OCI-LY3 (cell line): ENCODE data around the gene ESAM.
A peak's percentile ranks its signal among the peaks of the same experiment; 100 is the strongest.

ENCODE experiments used
- H2AFZ ChIP-seq: fragments of 200-600, 300-600 bp; shearing (Covaris generic); 2 replicates; pipeline ENCODE4 v1.6.0; 2014; ENCODE audit warnings: antibody characterized with exemption, low read depth, low read length
- H3K27ac ChIP-seq: fragments of 200-600, 300-600 bp; sonication (generic); 2 replicates; pipeline ENCODE4 v1.5.1; 2014; ENCODE audit warnings: mild to moderate bottlenecking, low read length, moderate library complexity, mixed read lengths
- H3K27me3 ChIP-seq: fragments of 200-600, 300-600 bp; sonication (generic); 2 replicates; pipeline ENCODE4 v1.6.1; 2014; ENCODE audit warnings: low read depth, low read length, mixed read lengths
- H3K36me3 ChIP-seq: fragments of 200-600, 300-600 bp; sonication (generic); replicated peaks from 2 replicates; pipeline ENCODE3; 2014; ENCODE audit warnings: low read depth, low read length, mixed read lengths
- H3K4me1 ChIP-seq: fragments of 300-600, 200-600 bp; sonication (generic); 2 replicates; pipeline ENCODE4 v1.6.1; 2014; ENCODE audit warnings: low read length, mixed read lengths
- H3K4me2 ChIP-seq: fragments of 200-600, 300-600 bp; sonication (generic); 2 replicates; pipeline ENCODE4 v1.6.1; 2014; ENCODE audit warnings: low read length, mixed read lengths
- H3K4me3 ChIP-seq: fragments of 300-600, 200-600 bp; sonication (generic); 2 replicates; pipeline ENCODE4 v1.5.1; 2014; ENCODE audit warnings: antibody characterized with exemption, mild to moderate bottlenecking, low read length, moderate library complexity
- H3K79me2 ChIP-seq: fragments of 300-600, 200-600 bp; shearing (Covaris generic); 2 replicates; pipeline ENCODE4 v1.6.1; 2014; ENCODE audit warnings: mild to moderate bottlenecking, low read length, mixed read lengths
- H3K9ac ChIP-seq: fragments of 300-600, 200-600 bp; shearing (Covaris generic); 2 replicates; pipeline ENCODE4 v1.6.0; 2014; ENCODE audit warnings: mild to moderate bottlenecking, low read length, moderate library complexity
- H3K9me3 ChIP-seq: fragments of 200-600, 300-600 bp; shearing (Covaris generic); 2 replicates; pipeline ENCODE4 v1.6.1; 2014; ENCODE audit warnings: low read length, mixed read lengths; ENCODE audit not compliant: insufficient read depth
- H4K20me1 ChIP-seq: fragments of 200-600, 300-600 bp; sonication (generic); 2 replicates; pipeline ENCODE4 v1.6.1; 2016; ENCODE audit warnings: low read length, mixed read lengths; ENCODE audit not compliant: insufficient read depth
- EZH2phosphoT487 ChIP-seq: fragments of 200-600 bp; shearing (Covaris generic); IDR thresholded peaks from 2 replicates; pipeline ENCODE4 v1.6.1; 2018; ENCODE audit warnings: antibody characterized with exemption, mixed run types, low read depth
- TF ChIP-seq, protein P1 (sequence below): fragments of 200-600, 300-600 bp; sonication (generic); IDR thresholded peaks from 2 replicates; pipeline ENCODE4 v1.5.1; 2014; ENCODE audit warnings: antibody characterized with exemption, low read length, low read depth

ESAM gene

DNA sequence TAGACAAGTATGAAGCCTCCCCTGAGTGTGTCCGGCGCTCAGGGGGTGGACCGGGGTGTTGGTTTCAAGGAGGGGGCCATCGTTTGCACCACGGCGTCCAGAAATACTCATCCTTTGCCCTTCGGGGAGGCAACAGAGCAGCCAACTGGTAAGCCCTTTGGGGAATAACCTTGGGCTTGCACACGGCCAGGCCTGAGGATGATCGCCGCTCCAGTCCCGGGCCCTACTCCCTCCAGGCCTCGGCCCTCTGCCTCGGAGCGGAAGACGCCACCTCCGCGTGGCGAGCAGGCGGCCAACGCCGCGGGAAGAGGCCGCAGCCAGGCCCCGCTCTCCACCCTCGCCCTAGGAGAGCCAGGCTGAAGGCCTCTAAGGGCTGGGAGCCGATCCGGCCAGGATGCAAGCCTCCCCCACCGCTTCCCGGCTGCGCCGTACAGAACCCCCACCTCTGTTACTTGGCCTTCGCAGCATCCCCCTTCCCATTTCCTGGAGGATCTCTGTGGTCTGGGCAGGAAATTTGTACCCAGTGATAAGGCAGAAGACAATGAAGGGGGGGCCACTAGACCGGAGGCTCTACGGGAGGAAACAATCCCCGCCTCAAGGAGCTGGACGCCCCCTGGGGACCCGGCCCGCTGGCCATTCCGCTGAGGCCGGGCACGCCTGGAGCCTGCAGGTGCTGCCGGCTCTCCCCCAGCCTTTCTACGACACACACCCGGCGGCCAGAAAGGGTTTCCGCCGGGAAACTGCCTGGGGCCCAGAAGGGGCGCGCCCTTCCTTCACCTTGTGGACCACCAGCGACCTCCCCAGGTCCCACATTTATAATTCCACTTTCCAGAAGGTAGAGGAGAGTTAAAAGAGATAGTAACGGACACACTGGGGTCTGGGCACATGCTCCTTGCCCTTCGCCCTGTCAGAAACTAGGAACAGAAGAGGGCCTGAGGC is 2.6 kb downstream of the ESAM start:
- H3K79me2 ChIP-seq: no peaks in the 10 kb centered on the region
- no peak overlapping the region for H3K27ac ChIP-seq
- TF ChIP-seq, protein P1, sequence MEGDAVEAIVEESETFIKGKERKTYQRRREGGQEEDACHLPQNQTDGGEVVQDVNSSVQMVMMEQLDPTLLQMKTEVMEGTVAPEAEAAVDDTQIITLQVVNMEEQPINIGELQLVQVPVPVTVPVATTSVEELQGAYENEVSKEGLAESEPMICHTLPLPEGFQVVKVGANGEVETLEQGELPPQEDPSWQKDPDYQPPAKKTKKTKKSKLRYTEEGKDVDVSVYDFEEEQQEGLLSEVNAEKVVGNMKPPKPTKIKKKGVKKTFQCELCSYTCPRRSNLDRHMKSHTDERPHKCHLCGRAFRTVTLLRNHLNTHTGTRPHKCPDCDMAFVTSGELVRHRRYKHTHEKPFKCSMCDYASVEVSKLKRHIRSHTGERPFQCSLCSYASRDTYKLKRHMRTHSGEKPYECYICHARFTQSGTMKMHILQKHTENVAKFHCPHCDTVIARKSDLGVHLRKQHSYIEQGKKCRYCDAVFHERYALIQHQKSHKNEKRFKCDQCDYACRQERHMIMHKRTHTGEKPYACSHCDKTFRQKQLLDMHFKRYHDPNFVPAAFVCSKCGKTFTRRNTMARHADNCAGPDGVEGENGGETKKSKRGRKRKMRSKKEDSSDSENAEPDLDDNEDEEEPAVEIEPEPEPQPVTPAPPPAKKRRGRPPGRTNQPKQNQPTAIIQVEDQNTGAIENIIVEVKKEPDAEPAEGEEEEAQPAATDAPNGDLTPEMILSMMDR: no peak
- TF ChIP-seq EZH2phosphoT487: no peak
- no peak overlapping the region for H3K4me3 ChIP-seq
- H3K27me3 ChIP-seq: peaks cover 17% of the 10 kb centered on the region; the same call in 1 of the 2 replicates
- peaks cover 5% of the 10 kb centered on the region; the same call in 1 of the 2 replicates for H4K20me1 ChIP-seq
- peaks cover 8% of the 10 kb centered on the region for H3K4me1 ChIP-seq
- H3K9ac ChIP-seq: no peak overlapping the region
- no peak overlapping the region for H2AFZ ChIP-seq
- no peaks in the 10 kb centered on the region for H3K36me3 ChIP-seq
- no peaks in the 10 kb centered on the region for H3K9me3 ChIP-seq
- H3K4me2 ChIP-seq: no peak overlapping the region

DNA sequence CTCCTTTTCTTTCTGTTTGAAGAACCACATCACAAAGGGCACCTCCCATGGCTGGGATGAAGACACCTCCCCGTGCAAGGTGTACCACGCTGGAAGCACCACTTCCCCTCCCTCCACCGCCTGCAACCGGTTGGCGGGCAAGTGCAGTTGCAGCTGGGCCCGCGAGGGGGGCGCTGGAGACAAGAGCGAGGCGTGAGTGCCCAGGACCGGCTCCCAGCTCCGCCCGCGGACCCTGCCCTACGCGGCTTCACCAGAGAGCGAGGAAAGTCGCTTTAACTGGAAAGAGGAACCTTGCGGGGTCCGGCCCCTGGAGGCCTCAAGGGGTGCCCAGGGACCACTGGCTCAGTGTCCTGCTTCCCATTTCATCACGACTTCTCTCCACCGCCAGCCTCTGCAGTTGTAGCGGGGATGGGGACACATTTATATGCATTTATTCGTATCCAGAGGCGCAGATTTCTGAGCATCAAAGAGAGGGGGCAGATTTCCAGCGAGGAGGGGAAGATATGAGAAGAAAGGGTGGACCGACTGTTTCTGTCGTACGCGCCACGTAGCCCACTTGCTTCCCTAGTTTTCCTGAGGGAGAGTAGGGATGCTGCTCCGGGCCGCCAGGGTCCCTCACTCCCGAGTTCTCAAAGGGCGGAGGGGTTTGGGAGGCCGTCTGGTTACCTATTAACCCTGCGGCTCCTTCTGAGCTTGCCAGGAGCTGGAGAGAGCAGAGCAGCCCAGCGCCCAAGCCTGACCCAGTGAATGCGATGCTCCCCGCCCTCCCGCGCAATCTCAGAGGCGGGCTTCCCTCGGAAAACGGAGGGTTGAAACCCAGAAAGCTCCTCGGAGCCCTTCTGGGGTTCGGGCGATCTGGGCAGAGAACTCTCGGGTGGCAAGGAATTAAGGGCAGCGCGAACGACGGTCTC is 3.5 kb downstream of the ESAM start:
- Histone ChIP-seq H3K9ac (no peak overlapping the region), H3K4me2 (peak overlapping the region; percentile 62), H2AFZ (peak overlapping the region; percentile 35; the same call in 1 of the 2 replicates), H3K36me3 (no peaks in the 10 kb centered on the region), H3K27me3 (peaks cover 17% of the 10 kb centered on the region; the same call in 1 of the 2 replicates), H3K27ac (no peak overlapping the region), H4K20me1 (peaks cover 3% of the 10 kb centered on the region; the same call in 1 of the 2 replicates), H3K4me3 (peak overlapping the region; percentile 63), H3K9me3 (no peaks in the 10 kb centered on the region), H3K79me2 (no peaks in the 10 kb centered on the region), H3K4me1 (peaks cover 8% of the 10 kb centered on the region)
- TF ChIP-seq EZH2phosphoT487: no peak
- TF ChIP-seq, protein P1: peak; percentile 55

DNA sequence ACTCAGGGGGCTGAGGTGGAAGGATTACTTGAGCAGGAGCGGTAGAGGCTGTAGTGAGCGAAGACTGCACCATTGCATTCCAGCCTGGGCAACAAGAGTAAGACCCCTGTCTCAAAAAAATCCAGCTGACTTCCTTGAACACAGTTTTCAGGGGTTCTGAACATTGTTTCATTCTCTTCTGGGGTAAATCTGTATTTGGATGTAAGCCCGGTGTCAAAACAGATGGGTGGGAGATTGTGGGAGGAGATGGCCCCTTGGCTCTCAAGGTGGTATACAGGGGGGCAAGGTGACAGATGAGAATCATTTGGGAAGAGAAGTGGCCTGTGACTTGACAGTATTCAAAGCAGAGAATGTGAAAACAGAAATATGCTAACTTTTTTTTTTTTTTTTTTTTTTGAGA is 4.8 kb downstream of the ESAM start:
- Histone ChIP-seq H3K4me3 (no peak overlapping the region), H3K27me3 (peaks cover 17% of the 10 kb centered on the region; the same call in 1 of the 2 replicates), H4K20me1 (no peaks in the 10 kb centered on the region), H3K27ac (no peak overlapping the region), H3K4me1 (peaks cover 4% of the 10 kb centered on the region; the same call in 1 of the 2 replicates), H3K9me3 (no peaks in the 10 kb centered on the region), H3K36me3 (no peaks in the 10 kb centered on the region), H2AFZ (no peak overlapping the region), H3K4me2 (no peak overlapping the region), H3K9ac (no peak overlapping the region), H3K79me2 (no peaks in the 10 kb centered on the region)
- TF ChIP-seq EZH2phosphoT487: no peak
- TF ChIP-seq, protein P1: no peak

DNA sequence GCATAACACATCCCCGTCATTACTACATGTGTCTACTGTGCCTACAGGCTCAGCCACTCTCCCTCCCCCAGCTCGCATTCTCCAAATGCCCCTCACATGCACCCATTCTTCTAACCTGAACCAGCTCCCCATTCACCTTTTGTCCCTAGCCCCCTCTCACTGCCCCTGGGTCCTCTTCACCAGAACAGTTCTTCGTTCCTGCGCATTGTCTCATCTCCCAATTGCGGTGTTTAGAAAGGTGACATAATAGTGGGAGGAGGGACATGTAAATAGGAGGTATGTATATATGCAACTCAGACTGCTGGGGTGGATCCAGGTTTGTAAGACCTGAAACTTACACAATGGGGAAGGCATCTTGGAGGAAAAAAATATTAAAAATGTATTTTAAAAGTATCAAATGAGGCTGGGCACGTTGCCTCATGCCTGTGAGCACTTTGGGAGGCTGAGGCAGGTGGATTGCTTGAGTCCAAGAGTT is 5.3 kb downstream of the ESAM start:
- peaks cover 15% of the 10 kb centered on the region; the same call in 1 of the 2 replicates for H3K27me3 ChIP-seq
- H3K4me2 ChIP-seq: no peak overlapping the region
- H3K36me3 ChIP-seq: no peaks in the 10 kb centered on the region
- peaks cover 4% of the 10 kb centered on the region; the same call in 1 of the 2 replicates for H3K4me1 ChIP-seq
- no peaks in the 10 kb centered on the region for H4K20me1 ChIP-seq
- H3K9ac ChIP-seq: no peak overlapping the region
- H2AFZ ChIP-seq: no peak overlapping the region
- H3K9me3 ChIP-seq: no peaks in the 10 kb centered on the region
- TF ChIP-seq, protein P1: no peak
- no peak for TF ChIP-seq EZH2phosphoT487
- H3K27ac ChIP-seq: no peak overlapping the region
- H3K79me2 ChIP-seq: no peaks in the 10 kb centered on the region
- H3K4me3 ChIP-seq: no peak overlapping the region
